HG03520 (cell line): ENCODE measurements around the gene ROR2.

Experiments used
- ATAC-seq: cut with Tn5 transposase; IDR thresholded peaks from one replicate; pipeline ENCODE4 v1.9.1; 2021; ENCODE audit warnings: mild to moderate bottlenecking, moderate library complexity; ENCODE audit not compliant: unreplicated experiment

The ROR2 gene

GRCh38 chr9:91903126-91903911 lies 46.7 kb downstream of the ROR2 start:
- no peak for ATAC-seq

DNA sequence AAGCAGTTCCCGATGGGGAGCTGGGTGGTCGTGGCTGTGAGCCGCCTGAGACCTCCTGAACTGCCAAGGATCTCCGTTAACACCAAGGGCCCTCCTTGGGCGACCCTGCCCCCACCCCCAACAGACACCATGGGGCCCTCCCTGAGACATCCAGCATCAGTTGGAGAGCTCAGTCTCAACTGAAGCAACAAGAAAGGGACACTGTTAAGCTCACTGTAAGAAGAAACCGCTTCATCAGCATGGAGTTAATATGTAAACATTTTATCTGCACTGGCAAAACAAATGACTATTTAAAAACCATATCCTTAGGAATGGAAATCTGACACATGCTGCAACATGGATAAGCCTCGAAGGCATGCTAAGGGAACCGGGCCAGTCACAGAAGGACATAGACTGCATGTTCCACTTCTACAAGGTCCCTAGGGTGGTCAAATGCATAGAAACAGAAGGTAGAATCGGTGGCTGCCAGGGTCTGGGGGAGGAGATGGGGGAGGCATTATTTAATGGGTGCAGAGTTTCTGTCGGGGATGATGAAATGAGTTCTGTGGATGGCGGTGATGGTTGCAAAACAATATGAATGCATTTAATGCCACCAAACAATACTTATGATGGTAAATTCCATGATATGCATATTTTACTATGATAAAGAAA lies 47.4 kb downstream of the ROR2 start:
- no peak for ATAC-seq

- no peak for ATAC-seq
Measured at GRCh38 chr9:91900797-91901177, 49.2 kb downstream of the ROR2 start.

DNA sequence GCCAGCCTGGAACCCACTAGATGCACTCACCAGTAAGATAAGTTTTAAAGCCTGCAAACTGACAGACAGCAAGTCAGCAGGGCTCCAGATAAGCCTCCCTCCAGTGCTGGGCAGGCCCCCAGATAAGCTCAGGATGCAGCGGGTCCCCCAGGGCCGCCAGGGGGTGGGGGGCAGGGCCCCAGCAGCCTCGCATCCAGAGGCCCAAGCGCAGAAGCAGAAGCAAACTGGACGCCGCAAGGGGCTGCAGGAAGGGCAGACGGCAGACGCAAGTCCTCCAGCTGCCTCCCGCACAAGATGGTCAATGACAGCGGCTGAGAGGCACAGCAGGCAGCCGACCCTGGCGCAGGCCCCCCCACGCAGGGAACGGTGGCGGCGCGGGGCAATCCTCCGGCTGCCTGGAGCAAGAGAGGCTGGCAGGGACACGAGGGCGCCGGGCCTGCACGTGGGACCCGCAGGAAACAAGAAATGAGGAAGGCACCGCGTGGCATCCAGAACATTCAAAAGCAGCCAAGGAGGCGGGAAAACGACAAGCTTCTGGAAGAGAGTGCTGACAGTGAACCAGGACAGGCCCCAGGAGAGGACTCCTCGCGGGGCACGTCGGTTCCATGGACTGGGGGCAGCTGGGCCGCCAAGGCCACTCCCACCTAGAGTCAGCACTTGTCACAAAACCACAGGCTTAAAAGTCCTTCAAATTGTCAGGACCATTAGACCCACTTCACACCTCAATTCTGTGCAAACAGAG lies 49.8 kb downstream of the ROR2 start:
- no peak for ATAC-seq

GRCh38 chr9:91899594-91899993 lies 50.4 kb downstream of the ROR2 start:
- no peak for ATAC-seq

GRCh38 chr9:91899219-91899563 lies 50.8 kb downstream of the ROR2 start:
- ATAC-seq, result no peak

DNA sequence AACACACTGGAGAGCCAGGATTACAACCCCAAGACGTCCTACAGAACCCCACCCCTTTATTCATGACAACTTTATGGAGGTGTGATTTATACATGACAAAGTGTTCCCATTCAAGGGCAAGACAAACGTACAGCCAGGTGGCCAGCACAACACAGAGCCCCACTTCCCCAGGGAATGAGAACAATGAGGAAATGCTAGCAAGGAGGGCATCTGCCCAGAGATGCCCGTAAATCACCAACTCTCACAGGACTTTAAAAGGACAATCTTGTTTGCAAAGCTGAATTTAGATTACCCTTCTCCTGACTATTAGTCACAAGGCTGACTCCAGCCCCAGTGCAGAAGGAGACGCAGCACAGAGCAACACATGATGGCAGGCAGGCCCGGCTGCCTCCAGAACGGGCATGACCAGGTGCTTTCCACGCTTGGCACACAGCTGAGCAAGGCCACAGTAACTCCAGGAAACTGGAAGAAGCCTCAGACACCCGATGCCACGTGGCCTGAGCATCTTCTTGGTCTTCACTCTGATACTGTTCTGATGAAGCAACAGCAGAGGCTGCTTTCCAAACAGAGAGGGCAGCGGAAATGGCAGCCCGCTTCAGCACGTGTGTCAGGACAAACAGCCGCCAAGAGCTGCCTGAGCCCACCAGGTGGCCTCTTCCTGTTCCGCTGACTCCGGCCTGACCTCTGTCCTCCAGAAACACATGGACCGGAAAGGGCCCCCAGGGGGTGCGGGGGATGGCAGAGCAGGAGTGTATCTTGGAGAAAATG lies 51.4 kb downstream of the ROR2 start:
- no peak for ATAC-seq

DNA sequence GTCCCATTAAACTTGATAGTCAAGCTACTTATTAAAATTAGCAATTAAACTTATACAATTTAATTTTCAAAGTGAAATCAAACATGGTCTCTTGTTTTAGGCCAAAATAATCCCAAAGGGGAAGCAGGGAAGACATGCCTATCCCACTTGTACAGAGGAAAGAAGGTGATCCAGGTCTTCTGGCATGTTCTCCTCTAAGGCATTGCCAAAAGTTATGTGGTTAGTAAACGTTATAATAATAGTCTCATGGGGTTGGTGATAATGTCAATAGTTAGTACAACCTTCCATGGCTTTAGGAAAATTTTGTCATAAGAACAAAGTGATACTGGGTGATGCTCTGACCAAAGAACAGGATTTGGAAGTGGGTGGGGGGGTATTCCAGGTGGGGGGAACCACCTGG lies 52.8 kb downstream of the ROR2 start:
- ATAC-seq, result no peak

DNA sequence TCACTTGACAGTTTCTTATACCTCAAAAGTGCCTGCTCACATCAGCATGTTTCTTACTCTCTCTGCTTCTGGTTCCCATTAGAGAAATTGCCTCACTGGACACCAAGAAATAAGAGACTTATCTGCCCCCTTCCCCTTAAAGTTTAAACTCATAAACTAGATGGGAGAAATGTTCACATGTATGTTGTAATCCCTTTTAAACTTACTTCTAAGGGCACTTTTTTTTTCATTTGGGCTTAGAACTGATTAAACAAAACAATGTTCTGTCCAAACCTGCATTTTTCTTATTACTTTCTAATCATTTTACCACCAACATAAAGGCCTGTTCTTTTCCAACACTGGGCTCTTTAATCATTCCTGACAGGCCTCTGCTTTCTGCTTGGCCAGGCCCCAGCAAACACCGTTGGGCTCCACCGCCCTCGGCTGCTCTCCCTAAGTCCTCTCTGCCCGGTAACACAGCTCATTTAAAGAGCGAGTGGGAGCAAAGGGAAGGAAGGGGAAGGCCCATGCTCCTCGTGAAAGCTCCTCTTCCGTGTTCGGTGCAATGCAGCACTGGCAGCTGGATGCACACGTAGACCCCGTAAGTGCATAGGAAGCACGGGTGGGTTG lies 53.4 kb downstream of the ROR2 start:
- ATAC-seq, result no peak

- no peak for ATAC-seq
Measured at GRCh38 chr9:91896097-91896496, 53.9 kb downstream of the ROR2 start.

- ATAC-seq, result no peak
Measured at GRCh38 chr9:91894536-91894935, 55.5 kb downstream of the ROR2 start.

- no peak for ATAC-seq
Measured at GRCh38 chr9:91894023-91894422, 56.0 kb downstream of the ROR2 start.

DNA sequence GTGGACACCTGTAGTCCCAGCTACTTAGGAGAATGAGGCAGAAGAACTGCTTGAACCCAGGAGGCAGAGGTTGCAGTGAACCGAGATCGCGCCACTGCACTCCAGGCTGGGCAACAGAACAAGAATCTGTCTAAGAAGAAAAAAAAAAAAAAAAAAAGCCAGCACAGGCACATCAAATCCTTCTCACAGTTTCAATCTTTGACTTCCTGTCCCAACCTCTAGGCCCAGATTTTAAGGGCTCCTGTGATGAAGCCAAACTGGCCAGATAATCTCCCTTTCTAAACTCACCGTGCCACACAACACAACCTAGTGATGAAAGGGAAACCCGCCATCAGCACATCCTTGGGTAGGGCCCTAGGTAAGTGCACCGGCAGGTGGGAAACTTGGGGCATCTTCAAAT lies 58.1 kb downstream of the ROR2 start:
- no peak for ATAC-seq

DNA sequence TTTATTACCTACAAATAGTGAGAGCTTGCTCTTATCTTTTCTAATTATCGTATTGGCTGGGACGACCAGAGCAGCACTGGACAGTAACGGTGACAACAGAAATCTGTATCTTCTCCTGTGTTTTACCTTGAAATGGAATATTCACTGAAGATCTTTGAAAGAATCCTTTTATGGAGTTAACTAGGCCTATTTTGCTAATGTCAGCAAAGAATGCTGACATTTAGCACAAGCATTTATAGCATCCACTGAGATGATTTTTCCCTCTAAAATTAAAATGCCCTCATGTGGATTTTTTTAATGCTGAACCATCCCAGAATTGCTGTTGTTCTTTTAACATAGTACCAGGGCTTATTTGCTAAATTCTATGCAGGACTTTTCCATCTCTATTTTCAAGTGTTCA lies 59.4 kb downstream of the ROR2 start:
- no peak for ATAC-seq

DNA sequence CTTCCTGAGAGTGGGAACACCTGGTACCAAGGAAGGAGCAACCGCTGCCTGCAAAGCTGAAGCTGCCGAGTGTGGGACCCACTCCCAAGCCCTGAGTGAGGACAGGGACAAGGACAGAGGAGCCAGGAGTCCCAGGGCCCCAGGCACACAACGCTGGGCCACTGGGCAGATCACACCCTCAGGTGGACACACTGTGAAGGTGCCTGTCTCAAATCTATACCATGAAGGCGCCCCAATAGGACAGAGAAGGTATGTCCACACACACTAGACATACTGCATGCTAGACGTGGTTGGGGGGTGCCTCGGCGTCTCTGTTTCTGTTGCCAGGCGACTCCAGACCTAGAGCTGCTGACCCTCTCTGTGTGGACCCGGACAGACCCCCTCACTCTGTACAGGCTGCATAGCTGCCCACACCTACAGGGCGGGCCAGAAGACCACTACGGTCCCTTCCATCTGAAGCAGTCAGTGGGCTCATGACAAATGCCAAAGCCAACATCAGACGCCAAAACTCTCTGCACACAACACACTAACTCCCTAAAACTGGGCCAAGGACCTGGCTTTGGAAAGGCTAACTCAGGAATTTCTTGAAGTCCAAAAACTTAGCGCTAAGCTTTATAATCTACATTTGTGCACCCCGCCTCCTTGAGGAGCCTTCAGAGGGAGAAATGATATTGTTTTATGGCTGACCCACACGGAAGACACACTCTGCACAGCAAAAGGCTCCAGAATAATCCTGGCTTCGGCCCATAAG lies 60.7 kb downstream of the ROR2 start:
- no peak for ATAC-seq

DNA sequence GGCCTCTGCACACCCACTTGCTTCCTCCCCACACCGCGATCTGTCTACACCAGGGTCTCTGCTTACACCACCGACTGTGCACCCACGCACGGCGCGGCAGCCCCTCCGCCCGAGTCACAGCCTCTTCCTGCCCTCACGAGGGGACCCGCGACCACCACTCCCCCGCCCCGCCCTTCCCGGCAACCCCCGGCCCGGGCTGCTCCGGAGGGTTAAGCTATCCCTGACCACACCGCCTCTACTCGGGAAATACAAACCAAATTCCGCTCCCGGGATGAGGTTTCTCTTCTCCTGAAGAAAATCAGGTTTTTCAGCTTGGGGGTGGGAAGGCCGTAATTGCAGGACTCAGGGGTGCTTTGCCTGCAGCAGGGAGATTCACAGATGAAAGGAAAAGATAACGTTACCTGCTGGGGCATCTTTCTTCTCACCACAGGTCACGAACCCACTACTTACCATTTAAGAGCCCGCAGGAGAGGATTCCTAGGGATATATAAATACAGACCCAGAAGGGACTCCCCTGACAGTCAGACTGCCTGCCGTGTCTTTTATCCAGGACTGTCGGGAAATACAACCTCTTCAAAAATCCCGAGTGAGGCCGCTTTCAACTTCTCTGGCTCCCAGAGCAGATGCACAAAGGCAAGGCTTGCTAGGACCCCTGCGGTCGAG lies 63.5 kb downstream of the ROR2 start:
- ATAC-seq, result no peak

DNA sequence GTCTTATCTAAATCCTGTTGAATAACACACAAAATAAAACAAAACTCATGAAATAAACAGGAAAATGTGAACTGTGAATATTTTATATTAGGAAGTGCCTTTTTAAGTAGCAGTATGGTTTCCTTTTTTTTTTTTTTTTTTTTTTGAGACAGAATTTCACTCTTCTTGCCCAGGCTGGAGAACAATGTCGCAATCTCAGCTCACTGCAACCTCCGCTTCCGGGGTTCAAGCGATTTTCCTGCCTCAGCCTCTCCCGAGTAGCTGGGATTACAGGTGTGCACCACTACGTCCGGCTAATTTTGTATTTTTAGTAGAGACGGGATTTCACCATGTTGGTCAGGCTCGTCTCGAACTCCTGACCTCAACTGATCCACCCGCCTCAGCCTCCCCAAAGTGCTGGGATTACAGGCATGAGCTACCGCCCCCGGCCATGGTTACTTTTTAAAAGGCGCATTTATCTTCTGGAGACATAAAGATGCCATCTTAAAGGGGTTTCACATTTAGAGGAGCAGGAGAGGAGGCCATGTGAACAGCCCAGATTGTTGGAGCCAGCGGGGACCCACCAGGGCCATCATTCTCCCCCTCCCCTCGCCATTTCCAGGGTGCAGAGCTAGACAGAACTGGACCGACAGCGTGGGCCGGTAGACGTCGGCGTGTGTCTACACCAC lies 64.1 kb downstream of the ROR2 start:
- no peak for ATAC-seq

DNA sequence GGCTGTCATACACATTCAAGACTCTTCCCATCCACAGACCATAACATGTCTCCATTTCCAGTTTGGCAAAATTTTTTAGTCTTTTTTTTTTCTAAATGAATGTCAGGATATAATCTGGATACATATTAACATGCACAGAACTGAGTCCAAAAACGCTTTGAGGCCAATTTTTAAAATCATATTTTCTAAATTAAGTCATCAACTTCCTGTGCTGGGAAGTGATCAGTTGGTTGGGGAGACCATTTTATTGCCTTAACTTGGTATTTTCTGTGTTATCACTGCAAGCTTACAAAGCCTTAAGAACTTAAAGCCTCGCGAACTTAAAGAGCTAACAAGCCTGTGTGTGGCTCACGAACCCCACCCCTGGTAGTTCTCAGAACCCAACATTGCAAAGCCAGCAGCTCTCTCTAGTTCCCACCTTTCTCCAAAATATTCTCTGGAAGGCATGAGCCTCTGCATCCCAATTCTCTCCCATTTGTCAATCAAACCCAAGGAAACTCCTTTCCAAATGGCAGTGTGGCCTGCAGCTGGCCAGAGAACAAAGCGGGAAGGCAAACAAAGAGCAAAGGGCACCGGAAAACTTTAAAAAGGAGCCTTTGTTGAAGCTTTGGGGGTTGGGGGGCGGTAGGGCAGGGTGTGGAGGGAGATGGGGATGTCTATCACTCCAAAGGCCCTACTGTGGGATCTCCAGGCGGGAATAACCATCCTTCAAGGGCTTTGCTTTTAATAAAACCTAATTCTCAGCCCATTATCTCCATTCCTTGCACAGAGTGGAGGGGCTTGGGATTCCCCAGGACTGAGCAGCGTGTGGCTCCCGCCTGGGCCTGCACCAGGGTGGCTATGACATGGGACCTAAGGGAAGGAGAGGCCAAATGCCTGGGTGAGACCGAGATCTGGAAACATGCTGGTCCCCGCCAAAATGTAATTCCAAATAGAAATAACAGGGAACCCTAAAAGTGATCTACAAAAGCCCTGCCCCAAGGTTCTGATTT lies 65.0 kb downstream of the ROR2 start:
- no peak for ATAC-seq
